ENCODE results near the gene CTIF.

Gene CTIF

DNA sequence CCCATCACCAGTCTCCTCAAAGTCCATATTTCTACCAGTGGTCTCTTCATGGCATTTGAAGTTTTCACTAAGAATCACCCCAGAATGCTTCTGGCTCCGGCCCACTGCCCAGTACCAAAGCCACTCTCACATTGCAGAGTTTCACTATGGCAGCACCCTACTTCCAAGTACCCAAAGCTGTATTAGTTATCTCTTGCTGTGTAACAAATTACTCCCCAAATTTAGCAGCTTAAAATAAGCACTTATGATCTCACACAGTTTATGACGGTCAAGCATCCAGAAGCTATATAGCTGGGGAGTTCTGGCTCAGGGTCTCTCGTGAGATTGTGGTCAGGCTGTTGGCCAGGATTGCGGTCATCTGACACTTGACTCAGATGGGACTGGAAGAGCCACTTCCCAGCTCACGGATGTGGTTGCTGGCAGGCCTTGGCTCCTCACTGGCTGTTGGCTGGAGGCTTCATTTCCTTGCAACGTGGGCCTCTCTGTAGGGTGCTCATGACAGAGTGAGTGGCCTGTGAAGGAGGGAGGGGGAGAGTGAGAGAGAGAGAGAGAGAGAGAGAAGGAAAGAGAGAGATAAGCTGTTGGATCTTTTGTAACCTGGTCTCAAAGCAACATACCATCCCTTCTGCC, 189.5 kb downstream of the CTIF start:
- no peak for DNase-seq (ENCODE audit: low read depth, low spot score)

DNA sequence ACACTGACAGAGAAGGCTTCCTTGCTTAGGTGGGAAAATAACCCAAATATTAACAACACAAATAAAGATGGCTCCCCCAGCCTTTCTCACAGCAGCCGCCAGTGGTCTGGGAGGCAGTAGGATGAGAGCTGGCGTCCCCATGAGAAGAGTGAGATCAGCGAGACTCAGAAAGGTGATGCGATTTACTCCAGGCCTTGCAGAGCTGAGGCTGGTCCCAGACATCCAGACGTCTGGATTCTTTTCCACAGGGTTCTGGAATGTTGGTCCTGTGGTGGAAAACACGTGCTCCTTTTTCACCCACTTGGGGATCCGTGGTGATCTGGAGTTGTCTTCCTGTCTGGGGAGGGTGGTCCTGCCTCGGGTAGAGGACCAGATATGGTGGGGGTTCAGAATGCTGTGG, 190.6 kb downstream of the CTIF start:
- no peak for DNase-seq (ENCODE audit: low read depth, low spot score)

GRCh38 chr18:48730010-48730409, 191.2 kb downstream of the CTIF start:
- DNase-seq (ENCODE audit: low read depth, low spot score): no peak

DNA sequence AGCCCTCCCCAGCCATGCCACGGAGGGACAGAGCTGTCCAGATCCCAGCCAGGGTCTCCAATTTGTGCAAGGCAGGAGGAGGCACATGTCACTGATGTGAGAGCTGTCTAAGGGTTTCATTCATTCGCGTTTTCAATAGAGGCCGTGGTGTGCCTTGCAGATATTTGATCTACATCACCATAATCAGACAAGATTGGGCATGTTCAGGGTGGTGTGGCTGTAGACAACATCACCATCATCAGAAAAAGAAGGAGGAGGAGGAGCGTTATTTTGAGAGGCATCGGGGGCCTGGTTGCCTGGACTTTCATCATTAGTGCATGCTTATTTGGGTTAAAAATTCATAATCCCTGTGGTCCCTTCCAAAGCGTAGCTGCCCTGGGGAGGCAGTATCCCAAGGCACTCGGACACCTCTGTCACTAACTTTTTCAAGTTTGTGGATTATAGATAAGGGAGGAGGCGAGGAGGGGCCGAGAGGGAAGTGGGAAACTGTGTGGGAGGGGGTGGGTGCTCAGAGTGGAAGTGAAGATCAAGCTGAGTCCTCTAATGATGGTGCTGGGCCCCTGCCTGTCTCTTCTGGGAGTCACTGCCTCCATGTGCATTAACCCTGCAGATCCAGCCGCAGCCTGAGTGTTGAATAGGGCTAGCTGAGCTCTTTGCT, 194.1 kb downstream of the CTIF start:
- no peak for DNase-seq (ENCODE audit: low read depth, low spot score)

- no peak for DNase-seq (ENCODE audit: low read depth, low spot score)
Measured at GRCh38 chr18:48733643-48734253, 194.9 kb downstream of the CTIF start.

DNA sequence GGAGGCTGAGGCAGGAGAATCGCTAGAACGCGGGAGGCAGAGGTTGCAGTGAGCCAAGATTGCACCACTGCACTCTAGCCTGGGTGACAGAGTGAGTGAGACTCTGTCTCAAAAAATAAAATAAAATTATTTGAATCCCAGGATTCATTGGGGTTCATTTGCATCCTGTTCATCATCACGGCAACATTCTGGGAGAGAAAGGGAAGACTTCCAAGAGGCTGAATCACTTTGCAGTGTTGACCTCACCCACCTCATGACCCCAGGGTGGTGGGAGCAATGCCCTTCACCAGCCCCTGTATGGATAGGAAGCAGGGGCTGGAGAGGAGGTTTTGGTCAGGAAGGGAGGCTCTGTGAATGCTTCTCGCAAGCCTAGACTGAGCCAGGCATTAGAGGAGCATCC, 195.6 kb downstream of the CTIF start:
- DNase-seq (ENCODE audit: low read depth, low spot score): no peak

GRCh38 chr18:48735080-48735676, 196.3 kb downstream of the CTIF start:
- no peak for DNase-seq (ENCODE audit: low read depth, low spot score)

GRCh38 chr18:48735681-48736255, 196.9 kb downstream of the CTIF start:
- no peak for DNase-seq (ENCODE audit: low read depth, low spot score)

GRCh38 chr18:48736321-48737260, 197.8 kb downstream of the CTIF start:
- no peak for DNase-seq (ENCODE audit: low read depth, low spot score)

- DNase-seq (ENCODE audit: low read depth, low spot score): no peak
Measured at GRCh38 chr18:48739266-48740067, 200.6 kb downstream of the CTIF start.

GRCh38 chr18:48740068-48740440, 201.2 kb downstream of the CTIF start:
- DNase-seq (ENCODE audit: low read depth, low spot score): no peak

DNA sequence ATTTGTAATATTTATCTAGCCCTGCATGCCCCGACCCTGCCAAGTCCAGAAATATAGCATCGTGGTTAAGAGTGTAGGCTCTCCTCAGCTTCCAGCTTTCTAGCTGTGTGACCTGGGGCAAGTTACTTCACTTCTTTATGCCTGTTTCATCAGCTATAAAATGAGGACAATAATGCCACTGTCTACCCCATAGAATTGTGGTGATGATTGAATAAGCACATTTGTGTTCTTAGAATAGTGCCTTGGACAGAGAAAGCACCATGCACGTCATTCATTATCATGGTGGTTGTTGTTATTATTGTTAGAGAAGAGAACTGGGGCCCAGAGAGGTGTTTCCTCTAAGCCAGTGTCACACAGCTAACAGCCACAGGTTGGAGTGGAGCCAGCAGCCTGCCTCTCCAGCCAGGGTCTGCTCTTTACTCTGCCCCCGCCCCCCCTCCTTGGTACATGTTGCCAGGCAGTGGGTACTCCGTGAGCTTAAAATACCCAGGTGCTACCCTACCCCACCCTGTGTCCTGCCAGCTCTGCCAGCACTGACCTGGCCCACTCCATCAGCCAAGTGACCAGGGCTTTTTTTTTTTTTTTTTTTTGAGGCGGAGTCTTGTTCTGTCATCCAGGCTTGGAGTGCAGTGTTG, 202.1 kb downstream of the CTIF start:
- DNase-seq (ENCODE audit: low read depth, low spot score): no peak

DNA sequence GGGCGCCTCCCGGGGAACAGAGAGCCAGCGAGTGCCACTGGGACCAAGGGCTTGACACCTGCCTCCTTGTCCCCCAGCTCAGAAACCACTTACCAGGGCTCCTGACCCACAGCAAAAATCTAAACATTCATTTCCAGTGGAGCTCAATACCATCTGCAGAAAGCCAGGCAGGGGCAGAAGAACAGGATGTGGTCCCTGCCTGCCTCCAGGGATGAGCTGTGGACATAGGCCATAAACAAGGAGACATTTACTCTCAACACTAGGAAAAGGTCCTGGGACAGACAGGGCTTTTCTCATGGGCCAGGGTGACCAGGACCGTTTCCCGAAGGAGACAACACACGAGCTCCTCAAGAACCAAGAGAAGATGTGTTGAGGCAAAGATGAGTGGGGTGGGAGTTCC, 203.0 kb downstream of the CTIF start:
- DNase-seq (ENCODE audit: low read depth, low spot score): no peak

DNA sequence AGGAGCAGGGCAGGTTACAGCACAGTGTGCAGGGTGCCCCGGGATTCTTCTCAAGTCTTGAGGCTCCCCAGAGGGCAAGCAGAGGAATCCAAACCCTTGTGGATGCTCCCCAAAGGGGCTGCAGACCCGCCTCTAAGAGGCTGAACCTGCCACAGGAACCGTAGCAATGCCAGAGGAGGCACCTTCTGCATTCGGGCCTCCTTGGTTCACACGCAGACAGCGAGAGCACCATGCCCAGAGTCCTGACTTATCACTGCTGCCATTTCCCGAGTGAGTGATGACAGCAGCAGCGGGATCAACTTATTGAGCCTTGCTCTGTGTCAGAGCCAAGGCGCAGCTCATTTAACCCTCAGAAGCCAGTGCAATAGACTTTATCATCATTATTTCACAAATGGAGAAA, 203.5 kb downstream of the CTIF start:
- no peak for DNase-seq (ENCODE audit: low read depth, low spot score)

DNA sequence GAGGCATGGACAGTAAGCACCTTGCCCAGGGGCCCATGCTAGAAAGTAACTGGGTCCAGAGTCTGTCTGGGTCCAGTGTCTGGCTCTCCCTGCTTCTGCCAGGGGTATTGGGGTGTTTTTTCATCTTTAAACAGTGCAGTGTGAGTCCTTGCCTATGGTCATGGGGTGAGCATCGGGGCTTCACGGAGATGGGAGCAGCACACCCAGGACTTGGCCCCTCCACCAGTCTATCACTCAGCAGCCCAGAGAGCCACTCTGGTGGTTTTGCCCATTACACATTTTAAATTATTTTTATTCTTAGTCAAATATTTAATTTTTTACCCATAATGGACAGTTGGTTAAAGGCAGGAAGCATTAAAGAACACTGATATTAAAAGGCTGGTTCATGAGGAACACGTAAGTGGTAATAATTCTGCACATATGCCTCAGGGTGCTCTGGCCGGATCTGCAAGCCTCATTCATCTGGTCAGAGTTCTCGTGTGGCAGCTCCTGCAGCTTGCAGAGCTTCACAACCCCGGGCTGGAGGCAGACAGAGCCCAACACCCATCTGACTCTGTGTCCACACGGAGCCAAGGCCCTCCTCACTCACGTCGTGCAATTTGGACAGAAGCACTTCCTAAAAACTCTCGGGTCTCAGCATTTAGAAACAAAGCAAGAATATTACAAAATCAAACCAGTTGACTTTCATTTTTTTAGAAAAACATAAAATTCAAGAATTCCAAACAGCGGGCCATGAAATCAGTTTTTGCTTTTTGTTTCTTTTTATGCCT, 204.1 kb downstream of the CTIF start:
- no peak for DNase-seq (ENCODE audit: low read depth, low spot score)

DNA sequence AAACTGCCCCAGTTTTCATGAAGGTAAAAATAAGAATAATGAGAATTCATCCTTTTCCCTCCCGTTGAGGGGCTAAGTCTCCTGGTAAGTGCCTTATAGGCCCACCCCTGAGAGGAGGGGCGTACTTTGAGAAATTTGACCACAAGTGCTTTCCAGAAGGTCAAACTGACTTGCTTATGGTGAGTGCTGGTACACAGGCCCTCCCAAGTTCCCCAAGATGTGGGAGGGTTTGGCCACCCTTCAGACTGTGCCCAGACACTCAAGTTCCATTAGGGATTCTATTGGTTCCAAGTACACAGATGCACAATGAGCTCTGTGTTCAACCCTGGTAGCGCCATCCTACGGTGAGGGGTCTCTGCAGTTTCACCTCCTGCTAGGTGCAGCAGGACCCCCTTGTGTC, 205.1 kb downstream of the CTIF start:
- no peak for DNase-seq (ENCODE audit: low read depth, low spot score)

DNA sequence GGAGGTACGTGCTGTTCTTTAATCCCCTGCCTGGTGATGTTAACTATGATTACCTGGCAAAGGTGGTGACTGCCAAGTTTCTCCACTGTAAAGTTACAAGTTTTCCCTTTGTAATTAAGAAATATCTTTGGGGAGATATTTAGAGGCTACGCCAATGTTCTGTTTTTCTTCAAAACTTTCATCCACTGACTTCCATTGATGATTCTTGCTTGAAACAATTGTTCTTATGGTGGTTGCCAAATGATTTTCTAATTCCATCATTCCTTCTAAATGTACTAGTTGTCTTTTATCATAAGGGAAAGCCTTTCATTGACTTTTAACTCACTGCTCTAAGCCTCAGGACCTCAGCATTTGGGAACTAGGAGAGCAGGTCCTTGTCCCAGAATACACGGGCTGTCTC, 206.5 kb downstream of the CTIF start:
- no peak for DNase-seq (ENCODE audit: low read depth, low spot score)

DNA sequence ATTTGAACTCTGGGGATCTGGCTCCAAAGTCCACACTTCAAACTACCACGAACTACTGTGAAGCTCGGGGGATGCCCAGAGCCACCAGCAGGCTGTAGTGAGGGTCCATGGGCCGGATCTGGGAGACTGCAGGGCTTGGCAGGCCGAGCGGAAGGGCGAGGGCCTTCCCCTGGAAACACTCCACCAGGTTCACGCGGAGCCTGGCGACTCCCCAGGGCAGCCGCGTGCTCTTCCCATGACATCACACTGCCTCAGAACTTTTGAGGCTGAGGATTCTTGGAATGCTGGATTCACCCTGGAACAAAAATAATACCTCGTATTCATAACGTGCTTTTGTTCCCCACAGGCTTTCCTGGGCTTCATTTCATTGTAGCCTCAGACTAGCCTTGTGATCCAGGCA, 210.9 kb downstream of the CTIF start:
- DNase-seq (ENCODE audit: low read depth, low spot score): no peak

GRCh38 chr18:48750485-48751175, 211.8 kb downstream of the CTIF start:
- DNase-seq (ENCODE audit: low read depth, low spot score): no peak

Measured in activated CD4-positive, CD25-positive, alpha-beta regulatory T cell treated with anti-CD3 and anti-CD28 coated beads, Interleukin-2, amount 50 U/mL, for 16 hours (primary cell).